Activated effector memory CD4-positive, alpha-beta T cell treated with anti-CD3 and anti-CD28 coated beads, Interleukin-2, amount 50 U/mL, for 16 hours (primary cell): ENCODE data around the gene DOCK1.

Source experiments
- DNase-seq: peaks from one replicate; pipeline ENCODE4 v3.0.0-alpha.2; 2020

The DOCK1 gene

DNA sequence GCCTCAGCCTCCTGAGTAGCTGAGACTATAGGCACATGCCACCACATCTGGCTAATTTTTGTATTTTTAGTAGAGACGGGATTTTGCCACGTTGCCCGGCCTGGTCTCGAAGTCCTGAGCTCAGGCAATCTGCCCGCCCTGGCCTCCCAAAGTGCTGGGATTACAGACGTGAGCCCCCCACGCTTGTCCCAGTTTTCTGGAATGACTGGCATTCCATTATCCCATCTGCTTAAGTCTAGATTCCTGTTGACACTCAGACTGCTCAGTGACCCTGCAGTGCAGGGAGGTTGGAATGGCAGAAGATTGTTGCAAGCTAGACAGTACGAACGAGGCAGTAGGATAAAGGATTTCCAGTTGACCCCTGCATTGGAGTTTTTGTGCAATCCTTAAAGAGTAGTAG, 508.8 kb downstream of the DOCK1 start:
- no peak for DNase-seq

DNA sequence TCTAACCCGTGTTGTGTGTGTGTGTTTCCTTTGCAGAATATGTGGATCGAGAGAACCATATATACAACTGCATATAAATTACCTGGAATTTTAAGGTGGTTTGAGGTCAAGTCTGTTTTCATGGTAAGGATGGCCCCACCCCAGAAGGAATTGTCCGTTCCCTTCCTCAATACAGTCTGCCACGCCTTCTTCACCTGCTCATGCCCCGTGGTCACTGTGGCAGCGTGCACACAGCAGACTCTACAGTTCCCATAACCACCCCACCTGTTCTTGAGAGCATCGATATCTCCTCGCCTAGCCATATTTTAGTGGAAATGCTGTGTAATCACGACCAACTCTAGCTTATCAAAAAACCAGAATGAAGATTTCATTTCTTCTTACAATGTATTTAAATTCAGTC, 509.9 kb downstream of the DOCK1 start:
- no peak for DNase-seq

DNA sequence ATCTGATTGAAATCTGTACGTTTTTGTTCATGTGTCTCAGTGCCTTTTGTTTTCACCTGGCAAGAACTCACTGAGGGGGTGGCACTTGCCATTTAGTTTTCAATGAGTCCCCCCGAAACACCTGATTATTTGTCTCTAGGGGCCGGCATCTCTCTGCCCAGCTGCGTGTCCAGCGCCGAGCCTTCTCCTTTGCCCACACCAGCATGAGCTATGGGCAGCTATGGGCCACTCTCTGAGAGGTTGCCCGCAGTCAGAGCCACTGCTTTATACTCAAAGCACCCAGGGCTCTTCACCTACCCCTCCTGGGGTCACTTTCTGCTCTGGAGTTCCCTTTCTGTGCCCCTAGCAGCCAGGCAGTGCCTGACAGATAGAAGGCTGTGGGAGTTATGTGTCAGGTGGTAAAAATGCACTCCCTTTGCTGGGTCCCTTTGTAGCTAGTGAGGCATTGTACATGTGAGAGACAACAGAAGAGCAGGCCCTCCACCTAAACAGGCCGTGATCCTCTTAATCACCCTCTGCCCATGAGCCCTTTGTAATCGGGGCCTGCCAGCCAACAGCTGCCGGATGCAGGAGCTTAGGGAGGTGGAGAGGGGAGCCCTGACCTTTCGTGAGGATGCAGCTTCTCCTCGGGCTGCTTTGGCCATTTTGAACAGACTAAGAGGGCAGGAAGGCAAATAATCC, 510.8 kb downstream of the DOCK1 start:
- no peak for DNase-seq

DNA sequence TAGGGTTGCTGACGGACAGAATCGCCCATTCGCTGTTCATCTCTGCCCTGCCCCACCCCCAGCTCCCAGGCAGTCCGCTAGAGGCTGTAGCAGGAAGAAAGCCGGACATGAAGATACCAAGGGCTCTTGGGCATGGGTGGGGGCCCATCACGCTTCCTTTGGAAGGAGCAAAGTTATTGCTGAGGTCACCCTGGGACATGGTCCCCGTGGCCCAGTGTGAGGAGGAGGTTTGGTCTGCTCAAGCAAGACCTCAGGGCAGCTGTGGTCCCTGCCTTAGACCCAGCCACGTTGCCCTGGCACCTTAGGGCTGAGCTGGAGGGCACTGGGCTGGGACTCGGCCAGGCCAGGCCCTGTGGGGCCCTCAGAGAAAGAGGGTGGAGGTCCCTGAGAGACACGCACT, 511.8 kb downstream of the DOCK1 start:
- DNase-seq, result no peak

DNA sequence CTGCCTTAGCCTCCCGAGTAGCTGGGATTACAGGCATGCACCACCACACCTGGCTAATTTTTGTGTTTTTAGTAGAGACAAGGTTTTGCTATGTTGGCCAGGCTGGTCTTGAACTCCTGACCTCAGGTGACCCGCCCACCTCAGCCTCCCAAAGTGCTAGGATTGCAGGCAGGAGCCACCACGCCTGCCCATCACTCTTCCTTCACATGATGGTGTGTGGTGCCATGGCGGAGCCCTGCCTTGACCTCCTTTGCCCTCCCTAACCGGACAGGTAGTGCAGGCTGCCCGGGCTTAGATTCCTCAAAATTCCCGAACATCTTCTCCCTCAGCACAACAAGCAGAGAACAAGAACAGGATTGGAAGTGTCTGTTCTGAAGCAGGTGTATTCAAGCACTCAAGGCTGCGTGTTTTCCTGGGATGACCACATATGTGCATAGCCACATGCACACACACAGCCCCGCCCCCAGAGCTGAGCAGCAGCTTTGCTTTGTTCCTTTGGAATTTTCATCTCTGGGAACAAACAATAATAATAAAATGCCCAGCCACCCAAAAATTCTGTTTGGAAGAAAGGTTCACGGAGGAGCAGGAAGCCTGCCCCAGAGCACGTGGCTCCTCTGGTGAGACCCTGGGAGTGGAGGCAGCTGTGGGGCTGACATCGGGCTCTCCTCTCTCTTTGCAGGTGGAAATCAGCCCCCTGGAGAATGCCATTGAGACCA, 512.6 kb downstream of the DOCK1 start:
- no peak for DNase-seq

DNA sequence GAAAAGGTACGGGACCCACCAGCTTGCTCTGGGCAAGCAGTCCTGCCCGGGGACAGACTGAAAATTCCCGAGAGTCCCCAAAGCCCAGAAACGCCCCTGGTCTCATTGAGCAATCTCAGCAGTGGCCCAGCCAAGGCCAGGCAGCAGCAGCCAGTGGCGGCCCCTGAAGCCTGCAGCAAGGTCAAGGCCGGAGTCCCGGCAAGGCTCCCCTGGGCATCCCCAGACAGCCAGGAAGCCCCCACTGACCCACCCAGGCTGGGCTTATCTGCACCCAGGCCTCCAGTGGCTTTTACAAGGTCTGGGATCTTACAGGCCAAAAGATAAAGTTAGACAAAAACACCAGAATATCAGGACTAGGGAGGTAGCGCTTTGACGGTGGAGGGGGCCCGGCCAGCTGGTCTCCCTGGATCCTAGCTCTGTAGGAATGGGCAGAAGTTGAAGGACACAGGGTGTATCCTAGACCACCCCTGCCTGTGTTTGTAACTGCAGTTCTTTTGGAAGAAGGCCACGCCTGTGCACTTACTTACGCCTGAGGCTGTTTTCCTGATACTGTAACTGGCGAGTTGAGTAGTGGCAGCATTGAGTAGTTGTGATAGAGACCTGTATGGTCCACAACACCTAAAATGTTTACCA, 513.4 kb downstream of the DOCK1 start:
- no peak for DNase-seq

DNA sequence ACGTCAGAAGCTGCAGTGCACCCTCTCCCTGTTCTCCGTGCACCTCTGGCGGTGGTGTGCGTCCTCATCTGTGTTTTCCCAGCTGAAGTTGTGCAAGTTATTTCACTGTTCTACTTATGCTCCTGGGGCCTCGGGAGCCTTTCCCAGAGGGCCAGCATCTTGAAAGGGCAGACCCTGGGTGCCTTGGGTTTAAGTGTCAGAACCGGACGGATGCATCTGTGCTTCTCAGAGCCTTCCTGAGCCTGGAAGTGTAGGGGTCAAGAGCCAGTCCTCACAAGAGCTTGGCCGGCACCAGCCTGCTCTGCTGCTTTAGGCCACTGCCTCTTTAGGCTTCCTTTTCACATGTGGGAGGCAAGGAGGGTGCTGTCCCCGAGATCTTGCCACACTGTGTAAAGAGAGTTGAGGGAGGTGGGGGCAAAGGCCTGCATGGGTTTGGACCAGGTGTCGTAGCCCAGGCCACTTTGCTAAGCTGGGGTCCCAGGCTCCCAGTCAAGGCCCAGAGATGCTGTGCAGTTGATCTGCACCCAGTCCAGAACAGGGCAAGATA, 515.0 kb downstream of the DOCK1 start:
- no peak for DNase-seq

DNA sequence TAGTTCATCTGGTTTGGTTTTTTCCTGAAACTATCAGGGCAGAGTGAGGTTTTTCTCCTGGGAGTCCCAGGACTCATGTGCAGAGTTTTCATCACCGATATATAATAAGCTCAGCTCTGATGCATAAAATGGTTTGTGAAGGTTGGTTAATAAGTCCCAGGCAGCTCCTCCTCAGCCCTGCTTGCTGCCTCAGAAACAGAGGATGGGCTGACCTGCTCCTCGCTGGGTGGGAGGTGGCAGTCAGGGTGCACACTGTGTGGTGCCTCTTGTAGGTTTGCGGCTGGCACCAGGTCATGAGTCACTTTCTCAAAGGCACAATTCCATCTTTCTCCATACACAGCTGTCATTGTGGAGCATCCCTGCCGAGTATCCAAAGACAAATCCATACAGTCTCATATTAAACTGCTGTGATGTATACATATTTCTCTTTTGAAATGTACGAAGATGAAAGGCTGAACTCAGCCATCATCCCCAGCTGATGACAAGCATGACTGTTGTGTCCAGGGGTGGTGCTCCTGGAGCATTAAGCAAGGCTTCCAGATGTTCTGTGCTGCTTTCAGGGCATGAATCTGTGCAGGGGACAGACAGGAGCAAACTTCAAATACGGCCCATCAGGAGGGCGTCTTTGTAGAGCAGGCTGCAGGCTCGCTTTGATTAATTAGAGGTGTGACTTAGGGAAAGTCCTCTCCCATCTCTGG, 518.1 kb downstream of the DOCK1 start:
- DNase-seq, result no peak

DNA sequence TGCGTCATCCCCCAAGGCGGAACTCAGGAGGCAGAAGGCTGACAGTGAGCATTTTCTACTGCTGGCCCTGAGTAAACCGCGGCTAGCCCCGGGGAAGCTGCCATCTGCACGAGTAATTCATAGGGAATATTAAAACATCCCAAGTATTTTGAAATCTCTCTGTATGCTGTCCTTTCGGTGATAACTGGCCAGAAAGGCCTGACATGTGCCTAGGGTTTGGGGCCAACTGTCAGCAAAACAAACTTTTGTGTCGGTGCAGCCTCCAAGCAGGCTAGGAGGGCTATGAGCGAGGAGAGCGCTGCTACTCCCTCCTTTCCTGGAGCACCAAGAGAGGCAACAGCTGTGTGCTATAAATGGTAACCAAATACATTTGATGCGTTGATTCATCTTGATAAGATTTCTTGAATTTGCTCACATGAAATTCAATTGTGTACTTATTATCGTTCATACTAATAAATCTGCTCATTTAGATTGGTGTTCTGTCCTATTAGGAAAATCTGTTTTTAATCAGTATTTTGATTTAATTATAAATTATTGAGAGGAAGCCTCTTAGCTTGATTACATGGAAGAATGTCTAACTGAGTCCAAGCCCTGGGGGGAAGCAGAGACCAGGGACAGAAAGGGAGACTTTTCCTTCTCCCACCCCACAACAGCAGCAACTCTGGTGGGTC, 519.5 kb downstream of the DOCK1 start:
- DNase-seq, result no peak

DNA sequence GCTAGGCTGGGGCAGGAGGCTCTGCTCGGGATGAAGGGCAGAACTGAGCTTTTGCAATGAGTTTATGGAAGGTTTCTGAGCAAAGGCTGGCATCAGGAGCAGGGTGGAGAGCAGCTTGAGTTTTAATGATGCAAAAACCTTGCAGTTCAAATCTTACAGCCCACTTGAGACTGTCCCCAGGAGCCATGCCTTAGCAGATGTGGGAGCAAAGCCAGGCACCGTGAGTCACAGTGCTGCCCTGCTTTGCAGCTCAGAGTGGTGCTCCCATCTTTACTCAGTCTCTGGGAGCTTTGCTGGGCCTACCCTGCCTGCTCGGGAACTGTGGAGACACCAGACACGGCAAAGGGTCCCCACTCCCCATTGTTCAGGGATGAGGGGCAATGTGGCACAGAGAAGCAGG, 521.5 kb downstream of the DOCK1 start:
- DNase-seq, result no peak

DNA sequence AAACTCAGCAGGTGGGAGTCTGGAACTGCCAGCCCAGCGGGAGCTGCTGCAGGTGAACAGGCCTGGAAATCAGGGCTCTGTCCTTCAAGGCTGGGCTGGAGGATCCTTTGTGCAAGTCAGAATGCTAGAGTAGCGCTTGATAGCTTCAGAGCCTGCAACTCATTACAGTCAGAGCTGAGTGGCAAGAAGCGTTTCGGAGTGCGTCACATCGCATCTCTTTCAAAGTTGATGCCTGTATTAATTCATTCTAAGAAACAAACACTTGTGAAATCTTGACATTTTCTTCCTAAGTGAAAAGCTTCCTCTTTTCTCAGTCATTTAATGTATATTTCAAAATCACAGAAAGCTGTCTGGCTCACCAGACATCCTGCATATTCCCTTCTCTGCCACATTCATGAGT, 522.7 kb downstream of the DOCK1 start:
- DNase-seq, result no peak

DNA sequence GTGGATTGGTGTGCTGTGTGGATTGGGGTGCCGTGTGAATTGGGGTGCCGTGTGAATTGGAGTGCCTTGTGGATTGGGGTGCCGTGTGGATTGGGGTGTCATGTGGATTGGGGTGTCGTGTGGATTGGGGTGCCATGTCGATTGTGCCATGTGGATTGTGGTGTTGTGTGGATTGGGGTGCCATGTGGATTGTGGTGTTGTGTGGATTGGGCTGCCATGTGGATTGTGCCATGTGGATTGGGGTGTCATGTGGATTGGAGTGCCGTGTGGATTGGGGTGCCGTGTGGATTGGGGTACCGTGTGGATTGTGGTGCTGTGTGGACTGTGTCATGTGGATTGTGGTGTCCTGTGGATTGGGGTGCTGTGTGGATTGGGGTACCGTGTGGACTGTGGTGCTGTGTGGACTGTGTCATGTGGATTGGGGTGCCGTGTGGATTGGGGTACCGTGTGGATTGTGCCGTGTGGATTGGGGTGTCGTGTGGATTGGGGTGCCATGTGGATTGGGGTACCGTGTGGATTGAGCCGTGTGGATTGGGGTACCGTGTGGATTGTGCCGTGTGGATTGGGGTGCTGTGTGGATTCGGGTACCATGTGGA, 523.3 kb downstream of the DOCK1 start:
- peak; percentile 56 for DNase-seq

DNA sequence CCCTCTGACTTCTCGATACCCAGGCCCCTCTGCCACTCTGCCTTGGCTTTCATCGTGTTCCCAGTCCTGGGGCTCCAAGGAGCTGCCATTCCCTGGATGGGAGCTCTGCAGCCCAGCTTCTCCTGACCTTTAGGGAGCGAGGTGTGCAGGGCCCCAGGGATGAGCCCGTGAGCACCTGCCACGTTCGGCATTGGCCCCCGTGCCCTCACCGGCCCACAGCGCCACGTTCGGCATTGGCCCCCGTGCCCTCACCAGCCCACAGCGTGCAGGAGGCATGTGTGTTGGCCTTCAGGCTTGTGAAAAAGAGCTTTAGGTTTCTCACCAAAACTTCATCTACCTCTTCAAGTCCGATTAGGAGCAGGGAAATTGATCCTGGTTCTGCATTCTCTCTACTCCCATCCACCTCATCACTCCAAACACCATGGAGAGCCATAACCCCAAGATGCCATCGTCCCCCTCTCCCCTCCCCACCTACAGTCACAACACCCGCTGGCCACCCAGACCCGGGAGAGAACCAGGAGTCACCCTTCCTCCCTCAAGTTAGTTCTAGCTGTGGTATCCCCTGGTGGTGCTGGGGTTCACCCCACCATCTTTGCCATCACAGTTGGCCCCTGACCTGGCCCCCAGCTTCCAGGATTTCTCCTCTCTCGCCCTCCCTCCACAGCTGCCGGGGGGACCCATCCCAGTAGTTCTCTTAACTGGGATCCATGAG, 524.5 kb downstream of the DOCK1 start:
- DNase-seq, result peak; percentile 28

DNA sequence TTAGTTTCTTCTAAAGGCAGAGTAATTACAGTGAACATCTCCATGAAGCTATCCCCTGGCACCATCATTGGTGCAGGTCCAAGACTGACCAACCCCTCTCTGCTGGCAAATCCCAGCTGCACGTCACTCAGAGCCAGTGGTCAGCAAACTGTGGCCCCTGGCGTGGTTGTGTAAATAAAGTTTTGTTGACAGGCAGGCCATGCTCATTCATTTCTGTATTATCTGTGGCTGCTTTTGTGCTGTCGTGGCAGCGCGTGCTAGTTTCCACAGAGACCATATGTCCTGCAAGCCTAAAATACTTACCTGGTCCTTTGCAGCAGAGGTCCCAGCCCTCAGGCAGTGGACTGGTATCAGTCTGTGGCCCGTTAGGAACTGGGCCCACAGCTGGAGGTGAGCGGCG, 526.3 kb downstream of the DOCK1 start:
- DNase-seq, result peak; percentile 19

DNA sequence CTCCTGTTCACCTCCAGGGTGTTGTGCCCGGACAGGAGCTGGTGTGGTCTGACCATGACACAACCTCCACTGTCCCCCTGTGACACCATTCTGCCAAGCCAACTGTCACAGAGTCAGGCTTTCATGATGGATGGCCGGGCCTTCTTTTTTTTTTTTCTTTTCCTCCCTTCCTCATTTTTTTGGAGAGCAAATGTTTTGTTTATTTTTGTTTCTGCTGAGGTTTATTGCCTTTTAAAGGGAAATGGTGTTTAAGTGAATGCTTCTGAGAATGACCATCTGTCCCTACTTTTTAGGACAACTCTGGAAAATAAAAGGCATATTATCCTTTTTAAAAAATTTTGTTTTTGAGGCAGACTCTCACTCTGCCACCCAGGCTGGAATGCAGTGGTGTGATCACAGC, 528.8 kb downstream of the DOCK1 start:
- no peak for DNase-seq

DNA sequence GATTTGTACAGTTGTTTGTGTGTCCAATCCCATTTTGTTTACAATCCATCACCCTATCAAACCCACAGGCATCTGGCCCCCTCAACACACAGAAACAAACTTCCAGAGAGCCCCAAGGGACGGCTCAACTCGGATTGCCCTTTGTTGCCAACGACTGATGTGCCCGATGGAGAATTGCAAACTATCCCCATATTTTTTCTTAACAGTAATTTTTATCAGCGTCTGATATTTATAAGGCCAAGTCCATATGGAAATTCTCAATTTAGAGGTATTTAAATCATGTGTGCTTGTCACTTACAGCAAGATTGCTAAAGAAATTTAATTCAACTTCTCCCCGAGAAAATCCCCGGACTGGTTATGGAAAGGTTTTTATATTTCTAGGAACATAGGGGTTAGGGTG, 530.0 kb downstream of the DOCK1 start:
- DNase-seq, result peak; percentile 12

DNA sequence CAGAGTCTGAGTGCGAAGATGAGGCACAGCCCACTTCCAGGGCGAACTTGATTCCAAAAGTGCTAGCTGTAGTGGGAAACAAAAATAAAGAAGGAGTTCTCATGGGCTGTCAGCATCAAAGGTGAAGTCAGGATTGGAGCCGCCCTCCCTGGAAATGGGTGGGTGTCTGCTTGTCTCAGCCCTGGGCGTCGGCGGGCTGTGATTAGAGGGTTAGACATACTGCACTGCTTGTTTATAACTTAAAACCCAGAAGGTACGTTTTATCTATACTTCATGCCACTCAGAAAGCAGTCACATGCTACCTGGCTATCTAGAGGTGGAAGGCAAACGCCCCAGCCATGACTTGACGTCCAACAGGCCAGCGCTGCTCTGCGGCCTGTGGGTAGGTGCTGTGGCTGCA, 535.1 kb downstream of the DOCK1 start:
- DNase-seq, result no peak

DNA sequence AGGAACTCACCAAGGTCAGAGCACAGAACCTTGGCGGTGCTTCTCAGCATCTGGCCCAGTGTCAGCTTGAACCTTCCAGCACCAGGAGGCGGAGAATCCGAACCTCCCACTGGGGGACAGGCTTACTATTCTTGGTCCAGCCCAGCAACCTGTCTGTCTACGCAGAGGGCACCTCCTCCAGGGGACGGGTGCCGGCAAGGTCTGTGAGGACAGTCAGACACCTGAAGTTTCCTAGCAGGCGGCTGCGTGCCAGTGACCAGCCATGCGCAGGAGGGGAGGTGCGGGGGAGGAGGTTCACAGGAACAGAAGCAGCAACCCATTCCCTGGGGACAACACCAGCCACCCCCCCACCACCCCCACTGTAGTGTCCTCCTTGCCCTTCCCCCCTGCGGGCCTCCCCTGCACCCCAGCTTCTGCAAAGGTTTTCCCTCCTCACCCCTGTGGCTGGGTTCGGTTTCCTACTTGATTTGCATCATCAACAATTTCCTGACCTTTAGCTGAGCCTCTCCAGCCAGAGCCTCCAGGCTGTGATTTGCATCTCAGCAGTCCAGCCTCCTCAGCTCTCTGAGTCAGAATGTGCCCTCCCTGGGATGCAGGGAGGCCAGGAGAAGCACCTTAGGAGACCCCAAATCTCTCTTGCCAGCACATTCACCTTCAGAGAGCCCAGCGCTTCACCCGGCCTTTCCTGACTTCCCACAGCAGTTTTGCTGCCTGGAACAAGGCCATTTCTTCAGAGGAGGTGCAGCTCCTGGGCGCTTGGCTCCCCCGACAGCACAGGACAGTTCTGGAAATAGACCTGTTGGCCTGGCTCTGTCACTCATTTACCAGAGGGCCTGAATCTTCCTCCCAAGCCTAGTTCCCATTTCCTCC, 536.4 kb downstream of the DOCK1 start:
- DNase-seq, result no peak

DNA sequence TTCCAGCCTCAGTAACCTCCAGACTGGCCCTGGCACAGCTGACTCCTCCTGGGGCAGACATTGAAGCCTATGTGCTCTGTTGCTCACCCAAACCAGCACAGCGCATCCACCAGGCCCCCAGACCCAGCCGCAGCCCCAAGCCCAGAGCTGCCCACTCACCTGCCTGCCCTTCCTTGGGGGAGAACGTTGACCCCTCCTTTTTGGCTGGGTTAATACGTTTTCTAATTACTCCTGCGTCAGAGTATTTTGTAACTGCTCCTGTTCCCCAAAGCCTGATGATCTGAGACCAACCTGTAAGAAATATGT, 536.9 kb downstream of the DOCK1 start:
- DNase-seq, result no peak

DNA sequence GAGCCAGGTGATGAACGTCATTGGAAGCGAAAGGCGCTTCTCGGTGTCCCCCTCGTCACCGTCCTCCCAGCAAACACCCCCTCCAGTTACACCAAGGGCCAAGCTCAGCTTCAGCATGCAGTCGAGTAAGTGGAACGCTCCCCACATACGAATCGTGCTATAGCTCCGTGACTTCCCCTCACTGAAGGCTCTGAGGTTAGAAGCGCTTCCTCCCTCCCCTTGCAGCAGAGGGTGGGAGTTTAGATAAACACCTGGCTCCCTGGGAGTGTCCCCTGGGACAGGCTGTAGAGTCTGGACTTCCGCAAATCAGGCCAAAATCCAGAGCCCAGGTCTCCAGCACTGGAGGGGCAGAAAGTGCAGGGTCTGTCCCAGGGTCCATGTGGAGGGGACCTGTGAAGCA, 538.9 kb downstream of the DOCK1 start:
- DNase-seq, result no peak

DNA sequence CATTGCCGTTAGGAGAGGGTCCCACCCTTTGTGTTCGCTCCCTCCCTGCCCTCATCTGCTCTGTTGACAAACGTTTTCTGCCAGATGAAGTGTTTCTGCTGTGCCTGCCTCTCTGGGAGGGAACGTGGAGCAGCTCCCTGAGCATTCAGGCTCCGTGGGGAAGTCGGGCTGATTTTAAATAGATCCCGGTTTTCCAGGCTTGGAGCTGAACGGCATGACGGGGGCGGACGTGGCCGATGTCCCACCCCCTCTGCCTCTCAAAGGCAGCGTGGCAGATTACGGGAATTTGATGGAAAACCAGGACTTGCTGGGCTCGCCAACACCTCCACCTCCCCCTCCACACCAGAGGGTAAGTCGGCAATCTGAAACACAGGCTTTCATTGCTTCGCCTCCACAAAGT, 542.0 kb downstream of the DOCK1 start:
- DNase-seq, result no peak
